Loucy (cell line): ENCODE measurements around the gene U2AF2.

Experiments used
- H2AFZ ChIP-seq: fragments of 200-600 bp; sonication (generic); 2 replicates; pipeline ENCODE4 v1.6.0; 2016; ENCODE audit warnings: antibody characterized with exemption, mild to moderate bottlenecking, low read length, moderate library complexity
- H3F3A ChIP-seq: fragments of 200-600 bp; 2 replicates; pipeline ENCODE4 v1.6.0; 2016; ENCODE audit warnings: antibody characterized with exemption, low read depth, mild to moderate bottlenecking
- H3K27me3 ChIP-seq: fragments of 200-600 bp; sonication (generic); 2 replicates; pipeline ENCODE4 v1.6.1; 2014; ENCODE audit warnings: low read length, mild to moderate bottlenecking; ENCODE audit not compliant: insufficient read depth, poor library complexity, severe bottlenecking
- H3K36me3 ChIP-seq: fragments of 200-600 bp; sonication (generic); 2 replicates; pipeline ENCODE4 v1.6.1; 2016; ENCODE audit warnings: low read length; ENCODE audit not compliant: insufficient read depth
- H3K4me1 ChIP-seq: fragments of 200-600 bp; sonication (generic); 2 replicates; pipeline ENCODE4 v1.5.1; 2014; ENCODE audit warnings: low read length, mild to moderate bottlenecking; ENCODE audit not compliant: insufficient read depth, poor library complexity, severe bottlenecking
- H3K4me2 ChIP-seq: fragments of 200-600 bp; sonication (generic); 2 replicates; pipeline ENCODE4 v1.6.0; 2014; ENCODE audit warnings: antibody characterized with exemption, low read length, low read depth, mild to moderate bottlenecking; ENCODE audit not compliant: poor library complexity, severe bottlenecking
- H3K4me3 ChIP-seq: fragments of 200-600 bp; sonication (generic); 2 replicates; pipeline ENCODE4 v1.5.1; 2014; ENCODE audit warnings: low read length, mild to moderate bottlenecking, mixed read lengths; ENCODE audit not compliant: poor library complexity, severe bottlenecking
- H3K79me2 ChIP-seq: fragments of 200-600 bp; sonication (generic); 2 replicates; pipeline ENCODE4 v1.6.1; 2014; ENCODE audit warnings: low read length; ENCODE audit not compliant: insufficient read depth
- H3K9ac ChIP-seq: fragments of 200-600 bp; sonication (generic); 2 replicates; pipeline ENCODE4 v1.6.0; 2014; ENCODE audit warnings: mild to moderate bottlenecking, low read depth, low read length, moderate library complexity; ENCODE audit not compliant: poor library complexity, severe bottlenecking
- H3K9me2 ChIP-seq: fragments of 200-600 bp; sonication (generic); replicated peaks from 2 replicates; pipeline ENCODE4 v1.6.1; 2016; ENCODE audit warnings: low read depth, low read length, mixed read lengths
- H3K9me3 ChIP-seq: fragments of 200-600 bp; sonication (generic); 2 replicates; pipeline ENCODE4 v1.6.1; 2014; ENCODE audit warnings: mild to moderate bottlenecking, antibody characterized with exemption, low read length, low read depth; ENCODE audit not compliant: insufficient read depth
- H4K20me1 ChIP-seq: fragments of 200-600 bp; sonication (generic); 2 replicates; pipeline ENCODE4 v1.6.0; 2014; ENCODE audit warnings: antibody characterized with exemption, low read length, mild to moderate bottlenecking; ENCODE audit not compliant: insufficient read depth, poor library complexity, severe bottlenecking
- EZH2phosphoT487 ChIP-seq: fragments of 200-600 bp; IDR thresholded peaks from 2 replicates; pipeline ENCODE4 v1.6.1; 2018; ENCODE audit warnings: antibody characterized with exemption, mild to moderate bottlenecking, moderate library complexity, borderline replicate concordance
- TF ChIP-seq, protein P1 (sequence below): fragments of 200-600 bp; sonication (generic); conservative IDR thresholded peaks from 2 replicates; pipeline ENCODE4 v1.5.1; 2014; ENCODE audit warnings: mild to moderate bottlenecking, antibody characterized with exemption, low read length

U2AF2 gene

DNA sequence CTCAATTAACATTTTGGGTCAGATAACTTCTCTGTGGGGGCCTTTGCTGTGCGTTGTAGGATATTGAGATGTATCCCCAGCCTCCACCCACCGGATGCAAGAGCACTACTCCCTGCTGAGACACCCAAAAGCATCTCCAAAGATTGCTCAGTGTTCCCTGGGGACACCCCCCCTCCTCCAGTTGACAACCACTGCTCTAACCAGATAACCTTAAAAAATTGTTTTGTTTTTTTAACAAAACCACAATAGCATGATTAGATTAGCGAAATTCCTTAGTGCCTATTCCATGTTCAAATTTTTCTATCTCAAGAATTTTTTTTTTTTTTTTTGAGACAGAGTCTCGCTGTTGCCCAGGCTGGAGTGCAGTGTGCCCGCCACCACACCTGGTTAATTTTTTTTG is 17.6 kb downstream of the U2AF2 start:
- Histone ChIP-seq H3K9ac (no peak overlapping the region), H3K9me2 (no peaks in the 10 kb centered on the region), H3F3A (peaks cover 5% of the 10 kb centered on the region; the same call in 1 of the 2 replicates), H2AFZ (no peak overlapping the region), H4K20me1 (peaks cover 86% of the 10 kb centered on the region), H3K4me2 (no peak overlapping the region), H3K9me3 (no peaks in the 10 kb centered on the region), H3K79me2 (peaks cover 89% of the 10 kb centered on the region), H3K4me1 (peaks cover 4% of the 10 kb centered on the region), H3K27me3 (no peaks in the 10 kb centered on the region), H3K36me3 (peaks cover 86% of the 10 kb centered on the region), H3K4me3 (no peak overlapping the region)
- no peak for TF ChIP-seq EZH2phosphoT487
- TF ChIP-seq, protein P1, sequence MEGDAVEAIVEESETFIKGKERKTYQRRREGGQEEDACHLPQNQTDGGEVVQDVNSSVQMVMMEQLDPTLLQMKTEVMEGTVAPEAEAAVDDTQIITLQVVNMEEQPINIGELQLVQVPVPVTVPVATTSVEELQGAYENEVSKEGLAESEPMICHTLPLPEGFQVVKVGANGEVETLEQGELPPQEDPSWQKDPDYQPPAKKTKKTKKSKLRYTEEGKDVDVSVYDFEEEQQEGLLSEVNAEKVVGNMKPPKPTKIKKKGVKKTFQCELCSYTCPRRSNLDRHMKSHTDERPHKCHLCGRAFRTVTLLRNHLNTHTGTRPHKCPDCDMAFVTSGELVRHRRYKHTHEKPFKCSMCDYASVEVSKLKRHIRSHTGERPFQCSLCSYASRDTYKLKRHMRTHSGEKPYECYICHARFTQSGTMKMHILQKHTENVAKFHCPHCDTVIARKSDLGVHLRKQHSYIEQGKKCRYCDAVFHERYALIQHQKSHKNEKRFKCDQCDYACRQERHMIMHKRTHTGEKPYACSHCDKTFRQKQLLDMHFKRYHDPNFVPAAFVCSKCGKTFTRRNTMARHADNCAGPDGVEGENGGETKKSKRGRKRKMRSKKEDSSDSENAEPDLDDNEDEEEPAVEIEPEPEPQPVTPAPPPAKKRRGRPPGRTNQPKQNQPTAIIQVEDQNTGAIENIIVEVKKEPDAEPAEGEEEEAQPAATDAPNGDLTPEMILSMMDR = no peak

DNA sequence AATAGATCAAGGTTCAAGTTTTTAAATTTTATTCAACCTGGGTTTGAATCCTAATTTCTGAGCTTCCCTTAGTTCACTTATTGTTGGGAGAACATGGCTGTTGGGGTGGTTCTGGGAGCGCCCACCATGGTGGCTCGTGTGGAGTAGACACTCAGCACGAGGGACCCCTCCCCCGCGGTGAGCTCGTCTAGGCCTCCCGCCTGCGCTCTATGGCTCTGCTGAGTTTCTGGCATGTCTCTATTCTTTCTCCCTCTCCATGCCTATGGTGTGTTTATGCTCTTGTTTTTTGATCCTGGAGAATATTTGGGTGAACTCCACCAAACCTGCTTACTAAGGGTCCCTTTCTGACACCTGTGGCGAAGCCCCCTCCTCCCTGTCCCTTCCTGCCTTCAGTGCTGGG is 18.6 kb downstream of the U2AF2 start:
- Histone ChIP-seq H3K36me3 (peaks cover 86% of the 10 kb centered on the region), H3K79me2 (peaks cover 89% of the 10 kb centered on the region), H3K4me3 (no peak overlapping the region), H3K27me3 (no peaks in the 10 kb centered on the region), H3K9me3 (no peaks in the 10 kb centered on the region), H3K9ac (no peak overlapping the region), H3K9me2 (no peaks in the 10 kb centered on the region), H2AFZ (no peak overlapping the region), H3K4me1 (peaks cover 4% of the 10 kb centered on the region), H3F3A (peaks cover 5% of the 10 kb centered on the region; the same call in 1 of the 2 replicates), H3K4me2 (no peak overlapping the region), H4K20me1 (peaks cover 83% of the 10 kb centered on the region)
- no peak for TF ChIP-seq EZH2phosphoT487
- TF ChIP-seq, protein P1 = no peak

DNA sequence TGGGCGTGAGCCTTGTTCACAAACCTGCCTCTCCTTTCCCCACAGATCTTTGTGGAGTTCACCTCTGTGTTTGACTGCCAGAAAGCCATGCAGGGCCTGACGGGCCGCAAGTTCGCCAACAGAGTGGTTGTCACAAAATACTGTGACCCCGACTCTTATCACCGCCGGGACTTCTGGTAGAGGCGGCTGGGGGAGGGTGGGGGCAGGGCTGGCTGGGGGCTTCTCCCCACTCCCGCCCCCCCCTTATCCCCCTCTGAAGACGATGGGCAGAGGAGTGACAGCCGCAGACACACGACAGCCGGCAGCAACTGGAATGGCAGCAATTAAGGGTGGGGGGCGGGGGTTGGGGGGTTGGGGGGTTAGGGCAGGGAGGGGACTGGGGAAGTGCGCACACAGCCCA is 19.1 kb downstream of the U2AF2 start:
- Histone ChIP-seq H3K9me3 (no peaks in the 10 kb centered on the region), H3F3A (peaks cover 5% of the 10 kb centered on the region; the same call in 1 of the 2 replicates), H3K4me2 (no peak overlapping the region), H3K9ac (no peak overlapping the region), H3K27me3 (no peaks in the 10 kb centered on the region), H3K4me3 (no peak overlapping the region), H3K9me2 (no peaks in the 10 kb centered on the region), H4K20me1 (peaks cover 81% of the 10 kb centered on the region), H2AFZ (no peak overlapping the region), H3K79me2 (peaks cover 87% of the 10 kb centered on the region), H3K36me3 (peaks cover 86% of the 10 kb centered on the region), H3K4me1 (peaks cover 4% of the 10 kb centered on the region)
- TF ChIP-seq EZH2phosphoT487 = no peak
- TF ChIP-seq, protein P1 = no peak
